WTC11 (cell line): ENCODE results near the gene MAP7D3. TPM values are rescaled to one million over a fixed set of nuclear protein-coding genes. Genes with fewer than 3 reads are reported as not detected.

Source experiments
- ATAC-seq: fragments of 200-7000 bp; cut with Tn5 transposase; 2 replicates; pipeline ENCODE4 v1.10.0; 2021; ENCODE audit warnings: mild to moderate bottlenecking, moderate library complexity
- CTCF ChIA-PET: fragments of 300-600 bp; sonication (Branson Sonifier 250); formaldehyde crosslinking; loops from one replicate; lab custom pipeline; 2021; ENCODE audit warnings: antibody characterized with exemption; lab: Charles Lee
- POLR2A ChIA-PET: fragments of 350-600 bp; sonication (Branson Sonifier 250); formaldehyde crosslinking; loops from one replicate; lab custom pipeline; 2021; ENCODE audit warnings: antibody characterized with exemption; lab: Charles Lee
- DNase-seq: peaks from one replicate; pipeline ENCODE4 v3.0.0; 2021; ENCODE audit warnings: low spot score
- H3K27ac Mint-ChIP-seq: 2 replicates; pipeline ENCODE4 v1.8.0; 2021; ENCODE audit warnings: mixed read lengths
- H3K27me3 Mint-ChIP-seq: 2 replicates; pipeline ENCODE4 v1.8.0; 2021; ENCODE audit warnings: low read depth, mild to moderate bottlenecking, moderate library complexity, mixed read lengths
- H3K36me3 Mint-ChIP-seq: 2 replicates; pipeline ENCODE4 v1.8.0; 2021; ENCODE audit warnings: mixed read lengths
- H3K4me1 Mint-ChIP-seq: 2 replicates; pipeline ENCODE4 v1.8.0; 2022; ENCODE audit warnings: mixed read lengths
- H3K4me3 Mint-ChIP-seq: 2 replicates; pipeline ENCODE4 v1.8.0; 2021; ENCODE audit warnings: mild to moderate bottlenecking, moderate library complexity, mixed read lengths
- H3K9me3 Mint-ChIP-seq: 2 replicates; pipeline ENCODE4 v1.8.0; 2021; ENCODE audit warnings: mixed read lengths
- EMX1 ChIP-seq: fragments of 250-450 bp; sonication (Bioruptor Pico); IDR thresholded peaks from 2 replicates; pipeline ENCODE4 v1.8.0; 2021; ENCODE audit warnings: mild to moderate bottlenecking
- JAZF1 ChIP-seq: fragments of 250-450 bp; sonication (Bioruptor Pico); IDR thresholded peaks from 2 replicates; pipeline ENCODE4 v1.9.0; 2021; ENCODE audit warnings: moderate library complexity, mild to moderate bottlenecking, inconsistent platforms
- NFE2L1 ChIP-seq: sonication (generic); formaldehyde crosslinking; IDR thresholded peaks from 2 replicates; pipeline ENCODE4 v1.8.1; 2023; ENCODE audit warnings: missing genetic modification reagents
- TEAD4 ChIP-seq: sonication (generic); formaldehyde crosslinking; IDR thresholded peaks from 2 replicates; pipeline ENCODE4 v1.8.0; 2022; ENCODE audit warnings: mild to moderate bottlenecking, missing genetic modification reagents
- ZNF671 ChIP-seq: fragments of 250-450 bp; sonication (Bioruptor Pico); IDR thresholded peaks from 2 replicates; pipeline ENCODE4 v1.8.0; 2021; ENCODE audit warnings: mild to moderate bottlenecking
- total RNA-seq: library from RNA; stranded (reverse); gene quantifications from 3 replicates; pipeline ENCODE4 v1.2.3, GENCODE V29; 2021
- TF ChIP-seq, protein P1 (sequence below): sonication (generic); formaldehyde crosslinking; IDR thresholded peaks from 2 replicates; pipeline ENCODE4 v1.8.1; 2023; ENCODE audit warnings: mild to moderate bottlenecking, missing genetic modification reagents
- TF ChIP-seq, protein P2 (sequence below): sonication (generic); formaldehyde crosslinking; IDR thresholded peaks from 2 replicates; pipeline ENCODE4 v1.8.0; 2022; ENCODE audit warnings: missing genetic modification reagents
- TF ChIP-seq, protein P3 (sequence below): fragments of 250-450 bp; sonication (Bioruptor Pico); IDR thresholded peaks from 2 replicates; pipeline ENCODE4 v1.9.0; 2021; ENCODE audit warnings: moderate library complexity, mild to moderate bottlenecking, inconsistent platforms, borderline replicate concordance
- TF ChIP-seq, protein P4 (sequence below): sonication (generic); formaldehyde crosslinking; IDR thresholded peaks from 2 replicates; pipeline ENCODE4 v1.8.1; 2023; ENCODE audit warnings: mild to moderate bottlenecking, missing genetic modification reagents, borderline replicate concordance
- TF ChIP-seq, protein P5 (sequence below): fragments of 250-450 bp; sonication (Bioruptor Pico); conservative IDR thresholded peaks from 2 replicates; pipeline ENCODE4 v1.9.0; 2021; ENCODE audit warnings: mild to moderate bottlenecking
- TF ChIP-seq, protein P6 (sequence below): sonication (generic); formaldehyde crosslinking; IDR thresholded peaks from 2 replicates; pipeline ENCODE4 v1.8.1; 2022; ENCODE audit warnings: low read depth, missing genetic modification reagents, borderline replicate concordance
- TF ChIP-seq, protein P7 (sequence below): sonication (generic); formaldehyde crosslinking; IDR thresholded peaks from 2 replicates; pipeline ENCODE4 v1.8.0; 2022; ENCODE audit warnings: mild to moderate bottlenecking, missing genetic modification reagents
- TF ChIP-seq, protein P8 (sequence below): sonication (generic); formaldehyde crosslinking; IDR thresholded peaks from 2 replicates; pipeline ENCODE4 v1.8.0; 2022; ENCODE audit warnings: mild to moderate bottlenecking, missing genetic modification reagents
- TF ChIP-seq, protein P9 (sequence below): fragments of 250-450 bp; sonication (Bioruptor Pico); IDR thresholded peaks from 2 replicates; pipeline ENCODE4 v1.9.0; 2021; ENCODE audit warnings: mild to moderate bottlenecking

The MAP7D3 gene
- total RNA-seq, 1 experiment from 2014 or later: 12.3 TPM

DNA sequence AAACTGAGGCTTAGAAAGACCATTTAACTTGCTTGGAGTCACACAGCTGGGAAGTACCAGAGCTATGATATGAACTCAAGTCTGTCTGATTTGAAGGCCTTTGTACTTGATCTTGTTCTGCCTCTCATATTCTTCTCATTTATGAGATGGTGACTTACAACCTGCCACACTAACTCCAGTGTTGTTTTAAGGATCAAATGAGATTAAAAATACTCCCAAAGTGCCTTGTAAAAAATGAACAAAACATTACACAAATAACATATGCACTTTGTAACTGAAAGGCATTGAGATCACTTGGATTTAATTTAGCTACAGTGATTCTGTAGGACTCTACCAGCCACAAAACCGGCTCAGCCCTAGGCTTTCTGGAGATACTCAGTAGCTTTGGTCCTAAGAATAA is 15.6 kb upstream of the MAP7D3 start:
- no peaks in the 10 kb centered on the region for H3K4me1 Mint-ChIP-seq

More for the DNA sequence above, 15.6 kb upstream of the MAP7D3 start:
- no peak overlapping the region for H3K4me3 Mint-ChIP-seq
- ChIA-PET POLR2A (no interaction called here), CTCF (interaction anchor here (0.7 kb wide), 1 partner anchor 1380 kb away, joined by 3 read pairs; no protein-coding TSS in a partner anchor)
- H3K27ac Mint-ChIP-seq: no peak overlapping the region
- no peak for DNase-seq
- ATAC-seq: no peak
- H3K27me3 Mint-ChIP-seq: no peaks in the 10 kb centered on the region
- H3K9me3 Mint-ChIP-seq: no peaks in the 10 kb centered on the region
- TF ChIP-seq TEAD4 (CRISPR knock-in tag) (no peak), NFE2L1 (CRISPR knock-in tag) (no peak), ZNF671 (CRISPR knock-in tag) (no peak), EMX1 (CRISPR knock-in tag) (no peak), JAZF1 (CRISPR knock-in tag) (no peak)
- TF ChIP-seq, protein P1, sequence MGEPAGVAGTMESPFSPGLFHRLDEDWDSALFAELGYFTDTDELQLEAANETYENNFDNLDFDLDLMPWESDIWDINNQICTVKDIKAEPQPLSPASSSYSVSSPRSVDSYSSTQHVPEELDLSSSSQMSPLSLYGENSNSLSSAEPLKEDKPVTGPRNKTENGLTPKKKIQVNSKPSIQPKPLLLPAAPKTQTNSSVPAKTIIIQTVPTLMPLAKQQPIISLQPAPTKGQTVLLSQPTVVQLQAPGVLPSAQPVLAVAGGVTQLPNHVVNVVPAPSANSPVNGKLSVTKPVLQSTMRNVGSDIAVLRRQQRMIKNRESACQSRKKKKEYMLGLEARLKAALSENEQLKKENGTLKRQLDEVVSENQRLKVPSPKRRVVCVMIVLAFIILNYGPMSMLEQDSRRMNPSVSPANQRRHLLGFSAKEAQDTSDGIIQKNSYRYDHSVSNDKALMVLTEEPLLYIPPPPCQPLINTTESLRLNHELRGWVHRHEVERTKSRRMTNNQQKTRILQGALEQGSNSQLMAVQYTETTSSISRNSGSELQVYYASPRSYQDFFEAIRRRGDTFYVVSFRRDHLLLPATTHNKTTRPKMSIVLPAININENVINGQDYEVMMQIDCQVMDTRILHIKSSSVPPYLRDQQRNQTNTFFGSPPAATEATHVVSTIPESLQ (CRISPR knock-in tag): no peak
- TF ChIP-seq, protein P2, sequence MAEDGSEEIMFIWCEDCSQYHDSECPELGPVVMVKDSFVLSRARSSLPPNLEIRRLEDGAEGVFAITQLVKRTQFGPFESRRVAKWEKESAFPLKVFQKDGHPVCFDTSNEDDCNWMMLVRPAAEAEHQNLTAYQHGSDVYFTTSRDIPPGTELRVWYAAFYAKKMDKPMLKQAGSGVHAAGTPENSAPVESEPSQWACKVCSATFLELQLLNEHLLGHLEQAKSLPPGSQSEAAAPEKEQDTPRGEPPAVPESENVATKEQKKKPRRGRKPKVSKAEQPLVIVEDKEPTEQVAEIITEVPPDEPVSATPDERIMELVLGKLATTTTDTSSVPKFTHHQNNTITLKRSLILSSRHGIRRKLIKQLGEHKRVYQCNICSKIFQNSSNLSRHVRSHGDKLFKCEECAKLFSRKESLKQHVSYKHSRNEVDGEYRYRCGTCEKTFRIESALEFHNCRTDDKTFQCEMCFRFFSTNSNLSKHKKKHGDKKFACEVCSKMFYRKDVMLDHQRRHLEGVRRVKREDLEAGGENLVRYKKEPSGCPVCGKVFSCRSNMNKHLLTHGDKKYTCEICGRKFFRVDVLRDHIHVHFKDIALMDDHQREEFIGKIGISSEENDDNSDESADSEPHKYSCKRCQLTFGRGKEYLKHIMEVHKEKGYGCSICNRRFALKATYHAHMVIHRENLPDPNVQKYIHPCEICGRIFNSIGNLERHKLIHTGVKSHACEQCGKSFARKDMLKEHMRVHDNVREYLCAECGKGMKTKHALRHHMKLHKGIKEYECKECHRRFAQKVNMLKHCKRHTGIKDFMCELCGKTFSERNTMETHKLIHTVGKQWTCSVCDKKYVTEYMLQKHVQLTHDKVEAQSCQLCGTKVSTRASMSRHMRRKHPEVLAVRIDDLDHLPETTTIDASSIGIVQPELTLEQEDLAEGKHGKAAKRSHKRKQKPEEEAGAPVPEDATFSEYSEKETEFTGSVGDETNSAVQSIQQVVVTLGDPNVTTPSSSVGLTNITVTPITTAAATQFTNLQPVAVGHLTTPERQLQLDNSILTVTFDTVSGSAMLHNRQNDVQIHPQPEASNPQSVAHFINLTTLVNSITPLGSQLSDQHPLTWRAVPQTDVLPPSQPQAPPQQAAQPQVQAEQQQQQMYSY (CRISPR knock-in tag): no peak
- TF ChIP-seq, protein P3, sequence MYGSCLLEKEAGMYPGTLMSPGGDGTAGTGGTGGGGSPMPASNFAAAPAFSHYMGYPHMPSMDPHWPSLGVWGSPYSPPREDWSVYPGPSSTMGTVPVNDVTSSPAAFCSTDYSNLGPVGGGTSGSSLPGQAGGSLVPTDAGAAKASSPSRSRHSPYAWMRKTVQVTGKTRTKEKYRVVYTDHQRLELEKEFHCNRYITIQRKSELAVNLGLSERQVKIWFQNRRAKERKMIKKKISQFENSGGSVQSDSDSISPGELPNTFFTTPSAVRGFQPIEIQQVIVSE (CRISPR knock-in tag): no peak
- TF ChIP-seq, protein P4, sequence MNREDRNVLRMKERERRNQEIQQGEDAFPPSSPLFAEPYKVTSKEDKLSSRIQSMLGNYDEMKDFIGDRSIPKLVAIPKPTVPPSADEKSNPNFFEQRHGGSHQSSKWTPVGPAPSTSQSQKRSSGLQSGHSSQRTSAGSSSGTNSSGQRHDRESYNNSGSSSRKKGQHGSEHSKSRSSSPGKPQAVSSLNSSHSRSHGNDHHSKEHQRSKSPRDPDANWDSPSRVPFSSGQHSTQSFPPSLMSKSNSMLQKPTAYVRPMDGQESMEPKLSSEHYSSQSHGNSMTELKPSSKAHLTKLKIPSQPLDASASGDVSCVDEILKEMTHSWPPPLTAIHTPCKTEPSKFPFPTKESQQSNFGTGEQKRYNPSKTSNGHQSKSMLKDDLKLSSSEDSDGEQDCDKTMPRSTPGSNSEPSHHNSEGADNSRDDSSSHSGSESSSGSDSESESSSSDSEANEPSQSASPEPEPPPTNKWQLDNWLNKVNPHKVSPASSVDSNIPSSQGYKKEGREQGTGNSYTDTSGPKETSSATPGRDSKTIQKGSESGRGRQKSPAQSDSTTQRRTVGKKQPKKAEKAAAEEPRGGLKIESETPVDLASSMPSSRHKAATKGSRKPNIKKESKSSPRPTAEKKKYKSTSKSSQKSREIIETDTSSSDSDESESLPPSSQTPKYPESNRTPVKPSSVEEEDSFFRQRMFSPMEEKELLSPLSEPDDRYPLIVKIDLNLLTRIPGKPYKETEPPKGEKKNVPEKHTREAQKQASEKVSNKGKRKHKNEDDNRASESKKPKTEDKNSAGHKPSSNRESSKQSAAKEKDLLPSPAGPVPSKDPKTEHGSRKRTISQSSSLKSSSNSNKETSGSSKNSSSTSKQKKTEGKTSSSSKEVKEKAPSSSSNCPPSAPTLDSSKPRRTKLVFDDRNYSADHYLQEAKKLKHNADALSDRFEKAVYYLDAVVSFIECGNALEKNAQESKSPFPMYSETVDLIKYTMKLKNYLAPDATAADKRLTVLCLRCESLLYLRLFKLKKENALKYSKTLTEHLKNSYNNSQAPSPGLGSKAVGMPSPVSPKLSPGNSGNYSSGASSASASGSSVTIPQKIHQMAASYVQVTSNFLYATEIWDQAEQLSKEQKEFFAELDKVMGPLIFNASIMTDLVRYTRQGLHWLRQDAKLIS (CRISPR knock-in tag): no peak
- TF ChIP-seq, protein P5, sequence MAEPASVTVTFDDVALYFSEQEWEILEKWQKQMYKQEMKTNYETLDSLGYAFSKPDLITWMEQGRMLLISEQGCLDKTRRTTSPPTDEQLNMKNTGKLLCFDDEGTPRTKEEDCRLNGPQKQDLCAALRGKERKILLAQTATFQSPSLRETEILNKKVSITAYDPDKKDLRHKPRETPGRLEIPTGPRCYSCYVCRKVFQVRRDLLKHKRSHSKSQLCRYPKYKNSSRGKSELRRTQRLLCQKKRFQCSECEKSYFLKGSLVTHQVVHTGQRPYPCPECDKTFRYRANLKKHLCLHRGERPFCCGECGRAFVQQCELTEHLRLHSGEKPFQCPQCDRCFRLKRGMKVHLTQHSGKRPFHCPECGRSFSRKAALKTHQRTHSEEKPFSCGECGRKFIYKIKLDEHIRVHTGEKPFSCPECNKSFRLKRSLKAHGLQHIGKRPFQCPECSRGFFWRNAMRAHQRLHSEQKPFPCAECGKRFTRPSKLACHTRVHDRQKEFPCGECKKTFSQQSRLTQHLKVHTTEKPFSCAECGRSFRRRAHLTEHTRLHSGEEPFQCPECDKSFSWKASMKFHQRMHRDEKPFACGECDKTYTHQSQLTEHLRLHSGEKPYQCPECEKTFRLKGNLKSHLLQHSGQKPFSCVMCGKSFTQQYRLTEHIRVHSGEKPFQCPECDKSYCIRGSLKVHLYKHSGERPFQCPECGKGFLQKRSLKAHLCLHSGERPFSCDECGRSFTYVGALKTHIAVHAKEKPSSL (CRISPR knock-in tag): no peak
- TF ChIP-seq, protein P6, sequence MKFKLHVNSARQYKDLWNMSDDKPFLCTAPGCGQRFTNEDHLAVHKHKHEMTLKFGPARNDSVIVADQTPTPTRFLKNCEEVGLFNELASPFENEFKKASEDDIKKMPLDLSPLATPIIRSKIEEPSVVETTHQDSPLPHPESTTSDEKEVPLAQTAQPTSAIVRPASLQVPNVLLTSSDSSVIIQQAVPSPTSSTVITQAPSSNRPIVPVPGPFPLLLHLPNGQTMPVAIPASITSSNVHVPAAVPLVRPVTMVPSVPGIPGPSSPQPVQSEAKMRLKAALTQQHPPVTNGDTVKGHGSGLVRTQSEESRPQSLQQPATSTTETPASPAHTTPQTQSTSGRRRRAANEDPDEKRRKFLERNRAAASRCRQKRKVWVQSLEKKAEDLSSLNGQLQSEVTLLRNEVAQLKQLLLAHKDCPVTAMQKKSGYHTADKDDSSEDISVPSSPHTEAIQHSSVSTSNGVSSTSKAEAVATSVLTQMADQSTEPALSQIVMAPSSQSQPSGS (CRISPR knock-in tag): no peak
- TF ChIP-seq, protein P7, sequence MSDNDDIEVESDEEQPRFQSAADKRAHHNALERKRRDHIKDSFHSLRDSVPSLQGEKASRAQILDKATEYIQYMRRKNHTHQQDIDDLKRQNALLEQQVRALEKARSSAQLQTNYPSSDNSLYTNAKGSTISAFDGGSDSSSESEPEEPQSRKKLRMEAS: no peak
- TF ChIP-seq, protein P8, sequence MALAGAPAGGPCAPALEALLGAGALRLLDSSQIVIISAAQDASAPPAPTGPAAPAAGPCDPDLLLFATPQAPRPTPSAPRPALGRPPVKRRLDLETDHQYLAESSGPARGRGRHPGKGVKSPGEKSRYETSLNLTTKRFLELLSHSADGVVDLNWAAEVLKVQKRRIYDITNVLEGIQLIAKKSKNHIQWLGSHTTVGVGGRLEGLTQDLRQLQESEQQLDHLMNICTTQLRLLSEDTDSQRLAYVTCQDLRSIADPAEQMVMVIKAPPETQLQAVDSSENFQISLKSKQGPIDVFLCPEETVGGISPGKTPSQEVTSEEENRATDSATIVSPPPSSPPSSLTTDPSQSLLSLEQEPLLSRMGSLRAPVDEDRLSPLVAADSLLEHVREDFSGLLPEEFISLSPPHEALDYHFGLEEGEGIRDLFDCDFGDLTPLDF (CRISPR knock-in tag): no peak
- TF ChIP-seq, protein P9, sequence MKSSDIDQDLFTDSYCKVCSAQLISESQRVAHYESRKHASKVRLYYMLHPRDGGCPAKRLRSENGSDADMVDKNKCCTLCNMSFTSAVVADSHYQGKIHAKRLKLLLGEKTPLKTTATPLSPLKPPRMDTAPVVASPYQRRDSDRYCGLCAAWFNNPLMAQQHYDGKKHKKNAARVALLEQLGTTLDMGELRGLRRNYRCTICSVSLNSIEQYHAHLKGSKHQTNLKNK (CRISPR knock-in tag): no peak
- no peaks in the 10 kb centered on the region for H3K36me3 Mint-ChIP-seq
